NCI-H2029 treated with DMSO at 0.1 percent for 48 hours (cell line): ENCODE results near the gene OXSR1.
"Not testable (repeated sequence)": the region's sequence is repeated elsewhere in the genome, so short reads cannot be mapped to it uniquely, and the experiment has no call there.

Source experiments
- DNase-seq: peaks from one replicate; lab custom pipeline; 2025; lab: John Stamatoyannopoulos, UW

Gene OXSR1

GRCh38 chr3:38274864-38275649 is 109.7 kb downstream of the OXSR1 start:
- no peak for DNase-seq

- DNase-seq = no peak
Observed at GRCh38 chr3:38275658-38276057, 110.3 kb downstream of the OXSR1 start.

- DNase-seq = no peak
Observed at GRCh38 chr3:38276081-38276916, 111.0 kb downstream of the OXSR1 start.

GRCh38 chr3:38276917-38277630 is 111.7 kb downstream of the OXSR1 start:
- DNase-seq = no peak

- no peak for DNase-seq
Observed at GRCh38 chr3:38278841-38279240, 113.5 kb downstream of the OXSR1 start.

- DNase-seq = no peak
Observed at GRCh38 chr3:38281895-38282686, 116.8 kb downstream of the OXSR1 start, which contains the start of gene SLC22A14. TSS of gene SLC22A14 (plus strand) at chr3:38282294. CDS start at chr3:38306027, 23,733 bp downstream.

- no peak for DNase-seq
Observed at GRCh38 chr3:38283810-38284755, 118.7 kb downstream of the OXSR1 start.

GRCh38 chr3:38284756-38285150 is 119.4 kb downstream of the OXSR1 start:
- DNase-seq = no peak

- not testable (repeated sequence) for DNase-seq
Observed at GRCh38 chr3:38289286-38290217, 124.2 kb downstream of the OXSR1 start.

GRCh38 chr3:38297053-38297452 is 131.7 kb downstream of the OXSR1 start:
- not testable (repeated sequence) for DNase-seq

- no peak for DNase-seq
Observed at GRCh38 chr3:38297537-38297936, 132.2 kb downstream of the OXSR1 start.

- no peak for DNase-seq
Observed at GRCh38 chr3:38297947-38298711, 132.8 kb downstream of the OXSR1 start.
